SU-DHL-6 (cell line): ENCODE data around the gene MRPL41.

ENCODE experiments used
- CTCF ChIP-seq: fragments of 200-600 bp; sonication (generic); IDR thresholded peaks from one replicate; pipeline ENCODE4 v1.5.1; 2017; ENCODE audit warnings: antibody characterized with exemption, mild to moderate bottlenecking, low read length, moderate library complexity; ENCODE audit not compliant: insufficient read depth, poor library complexity, severe bottlenecking
- EZH2phosphoT487 ChIP-seq: fragments of 200-600 bp; sonication (generic), shearing (Covaris generic); conservative IDR thresholded peaks from 2 replicates; pipeline ENCODE4 v1.6.1; 2018; ENCODE audit warnings: mild to moderate bottlenecking, antibody characterized with exemption, low read length, moderate library complexity, mixed read lengths

GRCh38 chr9:137570566-137570965, 18.9 kb downstream of the MRPL41 start:
- TF ChIP-seq CTCF (no peak), EZH2phosphoT487 (no peak)
